ENCODE results near the gene RTCA. TPM values are rescaled to one million over a fixed set of nuclear protein-coding genes. Genes with fewer than 3 reads are reported as not detected.

The RTCA gene
- 10 to 100 TPM; 13.6 to 29.0 (median 21.1) TPM for total RNA-seq

DNA sequence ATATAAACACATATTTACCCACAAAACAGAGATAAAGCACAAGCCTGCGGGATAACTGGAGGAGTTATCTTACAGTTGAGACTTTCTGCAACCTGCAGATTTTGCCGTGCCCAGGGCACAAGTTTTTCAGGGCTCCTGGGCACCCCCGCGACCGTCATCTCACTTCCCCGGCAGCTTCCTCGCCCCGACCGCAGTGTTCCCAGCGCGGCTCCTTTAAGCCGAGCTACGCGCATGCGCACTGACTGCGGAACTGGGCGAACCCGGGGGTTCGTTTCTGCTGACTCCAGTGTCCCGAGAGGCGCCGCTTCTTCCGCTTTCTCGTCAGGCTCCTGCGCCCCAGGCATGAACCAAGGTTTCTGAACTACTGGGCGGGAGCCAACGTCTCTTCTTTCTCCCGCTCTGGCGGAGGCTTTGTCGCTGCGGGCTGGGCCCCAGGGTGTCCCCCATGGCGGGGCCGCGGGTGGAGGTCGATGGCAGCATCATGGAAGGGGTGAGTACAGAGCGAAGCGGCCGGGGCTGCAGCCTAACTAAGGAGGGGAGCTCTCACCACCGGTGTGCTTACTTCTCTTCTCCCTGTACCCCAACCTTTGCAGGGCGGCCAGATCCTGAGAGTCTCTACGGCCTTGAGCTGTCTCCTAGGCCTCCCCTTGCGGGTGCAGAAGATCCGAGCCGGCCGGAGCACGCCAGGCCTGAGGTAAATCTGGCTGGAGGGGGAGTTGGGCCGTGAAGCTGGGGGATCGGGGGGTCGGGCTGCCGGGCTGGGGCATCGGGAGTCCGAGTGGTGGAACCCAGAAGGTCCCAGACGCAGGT lies at the start of gene RTCA:
RTCA (plus strand) TSS at position 286 of the 810 bp plus-strand sequence; CDS start at position 446, 160 bp downstream.
- TF ChIP-seq, protein P1, sequence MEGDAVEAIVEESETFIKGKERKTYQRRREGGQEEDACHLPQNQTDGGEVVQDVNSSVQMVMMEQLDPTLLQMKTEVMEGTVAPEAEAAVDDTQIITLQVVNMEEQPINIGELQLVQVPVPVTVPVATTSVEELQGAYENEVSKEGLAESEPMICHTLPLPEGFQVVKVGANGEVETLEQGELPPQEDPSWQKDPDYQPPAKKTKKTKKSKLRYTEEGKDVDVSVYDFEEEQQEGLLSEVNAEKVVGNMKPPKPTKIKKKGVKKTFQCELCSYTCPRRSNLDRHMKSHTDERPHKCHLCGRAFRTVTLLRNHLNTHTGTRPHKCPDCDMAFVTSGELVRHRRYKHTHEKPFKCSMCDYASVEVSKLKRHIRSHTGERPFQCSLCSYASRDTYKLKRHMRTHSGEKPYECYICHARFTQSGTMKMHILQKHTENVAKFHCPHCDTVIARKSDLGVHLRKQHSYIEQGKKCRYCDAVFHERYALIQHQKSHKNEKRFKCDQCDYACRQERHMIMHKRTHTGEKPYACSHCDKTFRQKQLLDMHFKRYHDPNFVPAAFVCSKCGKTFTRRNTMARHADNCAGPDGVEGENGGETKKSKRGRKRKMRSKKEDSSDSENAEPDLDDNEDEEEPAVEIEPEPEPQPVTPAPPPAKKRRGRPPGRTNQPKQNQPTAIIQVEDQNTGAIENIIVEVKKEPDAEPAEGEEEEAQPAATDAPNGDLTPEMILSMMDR (IDR thresholded peaks at IDR 0.05), result no peak
- peak in 1 of 2 donors; percentile 78 for TF ChIP-seq POLR2A (IDR thresholded peaks at IDR 0.05)
- Histone ChIP-seq H3K27me3 (no peaks in the 10 kb centered on the region), H3K36me3 (peaks cover 9 to 20% of the 10 kb centered on the region in 2 donors), H3K27ac (peak within 1 kb of the TSS in 2 of 3 donors; percentile 71 to 83), H3K9me3 (no peaks in the 10 kb centered on the region), H3K4me1 (peaks cover 0 to 16% of the 10 kb centered on the region in 2 donors), H3K4me3 (replicated peaks in 1 of 3) (peak within 1 kb of the TSS; percentile 46 to 95 (median 88))
- peak; percentile 95 to 97 for DNase-seq
- 0 to 1% methylated on average over 6 to 47 of the region's 53 CpGs for WGBS, 2 donors
- intact Hi-C loops (cut with DNase I), result loop anchor here (5.0 to 10.0 kb wide), 2 partner anchors 86 to 131 kb away; partner anchors contain the start of genes CDC14A, SASS6 and TRMT13

- DNase-seq, result no peak
- Histone ChIP-seq H3K27me3 (no peaks in the 10 kb centered on the region), H3K4me3 (replicated peaks in 1 of 3) (no peak overlapping the region), H3K4me1 (no peaks in the 10 kb centered on the region), H3K9me3 (no peaks in the 10 kb centered on the region), H3K36me3 (peaks cover under 1 to 17% of the 10 kb centered on the region in 2 donors), H3K27ac (no peak overlapping the region)
- no peak for TF ChIP-seq POLR2A (IDR thresholded peaks at IDR 0.05)
- TF ChIP-seq, protein P1 (IDR thresholded peaks at IDR 0.05), result no peak
- intact Hi-C loops (cut with DNase I), result no loop called here
- WGBS, 2 donors, result 90 to 100% methylated on average over 2 of the region's 2 CpGs
Observed at GRCh38 chr1:100217834-100218233, 48.2 kb upstream of the RTCA start.

DNA sequence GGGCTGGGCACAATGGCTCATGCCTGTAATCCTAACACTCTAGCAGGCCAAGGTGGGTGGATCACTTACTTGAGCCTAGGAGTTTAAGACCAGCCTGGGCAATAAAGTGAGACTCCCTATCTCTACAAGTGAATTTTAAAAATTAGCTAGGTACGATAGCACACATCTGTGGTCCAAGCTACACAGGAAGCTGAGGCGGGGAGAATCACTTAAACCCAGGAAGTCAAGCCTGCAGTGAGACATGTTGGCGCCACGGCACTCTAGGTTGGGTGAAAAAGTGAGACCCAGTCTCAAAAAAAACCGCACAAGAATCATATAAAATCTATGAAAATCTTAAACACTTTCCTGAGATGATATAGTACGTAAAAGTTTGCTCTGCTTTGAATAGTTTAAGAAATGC lies 46.6 kb upstream of the RTCA start:
- Histone ChIP-seq H3K36me3 (peaks cover 0 to 3% of the 10 kb centered on the region in 2 donors), H3K4me3 (replicated peaks in 1 of 3) (no peak overlapping the region), H3K9me3 (no peaks in the 10 kb centered on the region), H3K27ac (no peak overlapping the region), H3K27me3 (no peaks in the 10 kb centered on the region), H3K4me1 (no peaks in the 10 kb centered on the region)
- 76 to 91% methylated on average over 6 of the region's 6 CpGs for WGBS, 2 donors
- no peak for DNase-seq
- intact Hi-C loops (cut with DNase I), result no loop called here
- TF ChIP-seq, protein P1 (IDR thresholded peaks at IDR 0.05), result no peak
- TF ChIP-seq POLR2A (IDR thresholded peaks at IDR 0.05), result no peak

DNA sequence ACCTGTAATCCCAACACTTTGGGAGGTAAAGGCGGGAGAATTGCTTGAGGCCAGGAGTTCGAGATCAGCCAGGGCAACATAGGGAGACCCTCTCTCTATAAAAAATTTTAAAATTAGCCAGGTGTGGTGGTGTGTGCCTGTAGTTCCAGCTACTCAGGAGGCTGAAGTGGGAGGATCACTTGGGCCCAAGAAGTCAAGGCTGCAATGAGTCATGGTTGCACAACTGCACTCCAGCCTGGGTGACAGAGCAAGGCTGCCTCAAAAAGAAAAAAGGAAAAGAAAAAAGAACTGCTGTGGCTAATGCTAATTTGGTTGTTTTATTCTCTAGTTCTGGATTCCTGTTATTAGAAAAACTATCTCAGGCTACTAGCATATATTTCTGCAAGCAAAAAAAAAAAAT lies 46.1 kb upstream of the RTCA start:
- H3K4me3 ChIP-seq (replicated peaks in 1 of 3), result no peak overlapping the region
- intact Hi-C loops (cut with DNase I), result no loop called here
- H3K27me3 ChIP-seq, result no peaks in the 10 kb centered on the region
- 97 to 98% methylated on average over 2 of the region's 2 CpGs for WGBS, 2 donors
- DNase-seq, result no peak
- TF ChIP-seq POLR2A (IDR thresholded peaks at IDR 0.05), result no peak
- TF ChIP-seq, protein P1 (IDR thresholded peaks at IDR 0.05), result no peak
- no peak overlapping the region for H3K27ac ChIP-seq
- H3K4me1 ChIP-seq, result no peaks in the 10 kb centered on the region
- H3K9me3 ChIP-seq, result no peaks in the 10 kb centered on the region
- no peaks in the 10 kb centered on the region for H3K36me3 ChIP-seq

DNA sequence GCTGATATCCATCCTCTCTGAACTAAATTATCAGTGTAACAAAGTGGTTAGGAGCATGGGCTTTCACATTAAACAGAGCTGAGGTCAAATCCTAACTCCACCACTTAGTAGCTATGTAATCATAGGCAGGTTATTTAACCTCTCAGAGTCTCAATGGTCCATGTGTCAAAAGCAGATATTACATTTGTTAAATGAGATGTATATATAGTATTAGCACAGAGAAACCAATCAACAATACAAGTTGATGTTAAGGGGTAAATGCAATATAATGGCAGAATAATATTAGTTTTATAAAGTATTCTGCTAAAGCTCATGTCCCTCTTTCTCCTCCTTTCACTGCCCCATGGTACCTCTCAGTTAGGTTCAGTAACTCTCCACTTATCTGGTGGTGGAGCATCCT lies 43.6 kb upstream of the RTCA start:
- no peak overlapping the region for H3K27ac ChIP-seq
- no peaks in the 10 kb centered on the region for H3K36me3 ChIP-seq
- H3K4me1 ChIP-seq, result no peaks in the 10 kb centered on the region
- H3K9me3 ChIP-seq, result no peaks in the 10 kb centered on the region
- H3K4me3 ChIP-seq (replicated peaks in 1 of 3), result no peak overlapping the region
- H3K27me3 ChIP-seq, result no peaks in the 10 kb centered on the region
- intact Hi-C loops (cut with DNase I), result no loop called here
- TF ChIP-seq, protein P1 (IDR thresholded peaks at IDR 0.05), result no peak
- no peak for TF ChIP-seq POLR2A (IDR thresholded peaks at IDR 0.05)
- DNase-seq, result no peak
